ENCODE measurements around the gene VPS13C.

The VPS13C gene

GRCh38 chr15:61992518-61992917 is 67.7 kb downstream of the VPS13C start:
- Histone ChIP-seq H4K8ac (ENCODE audit: low read depth, low read length) (no peak overlapping the region), H3K18ac (ENCODE audit: low read length) (no peak overlapping the region), H3K79me1 (ENCODE audit: low read depth, low read length) (no peaks in the 10 kb centered on the region), H3K36me3 (replicated peaks in 1 of 2; ENCODE audit: control insufficient read depth in 2 of 2, insufficient read depth in 2 of 2, low read length in 2 of 2) (peaks cover 0 to 27% of the 10 kb centered on the region in 2 donors), H3K23ac (ENCODE audit: low read depth, low read length, poor library complexity) (no peak overlapping the region), H2BK12ac (ENCODE audit: low read length) (no peak overlapping the region), H2BK120ac (ENCODE audit: low read depth, low read length) (no peak overlapping the region), H2AK5ac (ENCODE audit: low read depth, low read length) (no peak overlapping the region), H3K27ac (replicated peaks; ENCODE audit: low read length) (no peak overlapping the region), H2BK5ac (ENCODE audit: low read length) (no peak overlapping the region), H4K91ac (ENCODE audit: low read depth, low read length, poor library complexity) (no peak overlapping the region), H3K9me3 (replicated peaks in 1 of 2; ENCODE audit: control insufficient read depth in 2 of 2, insufficient read depth in 1 of 2, low read depth in 1 of 2, low read length in 2 of 2) (no peaks in the 10 kb centered on the region), H3K27me3 (ENCODE audit: control insufficient read depth in 3 of 3, insufficient read depth in 3 of 3, low read depth in 1 of 3, low read length in 3 of 3) (no peaks in the 10 kb centered on the region), H3K4ac (ENCODE audit: low read length) (no peak overlapping the region), H3K4me3 (ENCODE audit: low read length in 2 of 2) (no peak overlapping the region), H2BK15ac (ENCODE audit: low read length) (no peak overlapping the region), H3K14ac (ENCODE audit: low read length) (no peak overlapping the region), H2AFZ (ENCODE audit: low read length) (no peak overlapping the region), H3K4me1 (ENCODE audit: control insufficient read depth in 2 of 2, insufficient read depth in 1 of 2, low read depth in 1 of 2, low read length in 2 of 2) (no peaks in the 10 kb centered on the region), H3K4me2 (ENCODE audit: insufficient read depth, low read length, poor library complexity, severe bottlenecking) (no peak overlapping the region), H3K9ac (ENCODE audit: low read depth, low read length, poor library complexity) (no peak overlapping the region)
- no peak for DNase-seq (ENCODE audit: low spot score)

DNA sequence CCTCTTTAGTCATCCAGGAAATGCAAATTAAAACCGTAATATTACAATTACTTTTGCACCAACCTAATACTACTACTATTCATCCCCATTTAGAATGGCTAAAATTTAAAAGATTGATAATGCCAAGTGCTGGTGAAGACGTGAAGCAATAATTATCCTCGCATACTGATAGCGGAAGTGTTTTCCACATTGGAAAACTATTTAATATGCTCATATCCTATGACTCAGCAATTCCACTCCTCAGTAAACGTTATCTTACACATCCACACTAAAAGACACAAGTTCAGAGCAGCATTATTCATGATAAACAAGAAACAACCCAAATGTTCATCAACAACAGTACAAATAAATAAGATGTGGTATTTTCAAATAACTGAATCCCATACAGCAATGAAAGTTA is 70.6 kb downstream of the VPS13C start:
- Histone ChIP-seq H2BK12ac (ENCODE audit: low read length) (no peak overlapping the region), H3K27me3 (ENCODE audit: control insufficient read depth in 3 of 3, insufficient read depth in 3 of 3, low read depth in 1 of 3, low read length in 3 of 3) (no peaks in the 10 kb centered on the region), H3K36me3 (replicated peaks in 1 of 2; ENCODE audit: control insufficient read depth in 2 of 2, insufficient read depth in 2 of 2, low read length in 2 of 2) (peaks cover 0 to 37% of the 10 kb centered on the region in 2 donors), H4K91ac (ENCODE audit: low read depth, low read length, poor library complexity) (no peak overlapping the region), H3K18ac (ENCODE audit: low read length) (no peak overlapping the region), H3K4me1 (ENCODE audit: control insufficient read depth in 2 of 2, insufficient read depth in 1 of 2, low read depth in 1 of 2, low read length in 2 of 2) (no peaks in the 10 kb centered on the region), H2BK5ac (ENCODE audit: low read length) (no peak overlapping the region), H3K9me3 (replicated peaks in 1 of 2; ENCODE audit: control insufficient read depth in 2 of 2, insufficient read depth in 1 of 2, low read depth in 1 of 2, low read length in 2 of 2) (no peaks in the 10 kb centered on the region), H2BK15ac (ENCODE audit: low read length) (no peak overlapping the region), H3K79me1 (ENCODE audit: low read depth, low read length) (no peaks in the 10 kb centered on the region), H3K4me3 (ENCODE audit: low read length in 2 of 2) (no peak overlapping the region), H3K4me2 (ENCODE audit: insufficient read depth, low read length, poor library complexity, severe bottlenecking) (no peak overlapping the region), H3K14ac (ENCODE audit: low read length) (no peak overlapping the region), H3K23ac (ENCODE audit: low read depth, low read length, poor library complexity) (no peak overlapping the region), H4K8ac (ENCODE audit: low read depth, low read length) (no peak overlapping the region), H3K27ac (replicated peaks; ENCODE audit: low read length) (no peak overlapping the region), H2BK120ac (ENCODE audit: low read depth, low read length) (no peak overlapping the region), H2AK5ac (ENCODE audit: low read depth, low read length) (no peak overlapping the region), H2AFZ (ENCODE audit: low read length) (no peak overlapping the region), H3K9ac (ENCODE audit: low read depth, low read length, poor library complexity) (no peak overlapping the region), H3K4ac (ENCODE audit: low read length) (no peak overlapping the region)
- DNase-seq (ENCODE audit: low spot score), result no peak
- WGBS, 2 donors (ENCODE audit: extremely low coverage in 2 of 2, insufficient read length in 2 of 2, insufficient replicate concordance in 1 of 2), result 100% methylated on average over 1 of the region's 5 CpGs; no CpG with 5 or more reads in 1 of the 2 donors

GRCh38 chr15:61987824-61988223 is 72.4 kb downstream of the VPS13C start:
- H2BK5ac ChIP-seq (ENCODE audit: low read length), result no peak overlapping the region
- H3K9ac ChIP-seq (ENCODE audit: low read depth, low read length, poor library complexity), result no peak overlapping the region
- no peak overlapping the region for H3K18ac ChIP-seq (ENCODE audit: low read length)
- H4K8ac ChIP-seq (ENCODE audit: low read depth, low read length), result no peak overlapping the region
- H3K9me3 ChIP-seq (replicated peaks in 1 of 2; ENCODE audit: control insufficient read depth in 2 of 2, insufficient read depth in 1 of 2, low read depth in 1 of 2, low read length in 2 of 2), result no peaks in the 10 kb centered on the region
- H3K4ac ChIP-seq (ENCODE audit: low read length), result no peak overlapping the region
- no peaks in the 10 kb centered on the region for H3K4me1 ChIP-seq (ENCODE audit: control insufficient read depth in 2 of 2, insufficient read depth in 1 of 2, low read depth in 1 of 2, low read length in 2 of 2)
- no peak overlapping the region for H4K91ac ChIP-seq (ENCODE audit: low read depth, low read length, poor library complexity)
- H3K4me2 ChIP-seq (ENCODE audit: insufficient read depth, low read length, poor library complexity, severe bottlenecking), result no peak overlapping the region
- no peak overlapping the region for H3K27ac ChIP-seq (replicated peaks; ENCODE audit: low read length)
- no peak overlapping the region for H2BK120ac ChIP-seq (ENCODE audit: low read depth, low read length)
- WGBS, 2 donors (ENCODE audit: extremely low coverage in 2 of 2, insufficient read length in 2 of 2, insufficient replicate concordance in 1 of 2), result no CpG with 5 or more reads among the region's 2 CpGs
- peaks cover 0 to 52% of the 10 kb centered on the region in 2 donors for H3K36me3 ChIP-seq (replicated peaks in 1 of 2; ENCODE audit: control insufficient read depth in 2 of 2, insufficient read depth in 2 of 2, low read length in 2 of 2)
- no peak overlapping the region for H3K4me3 ChIP-seq (ENCODE audit: low read length in 2 of 2)
- no peak overlapping the region for H2BK12ac ChIP-seq (ENCODE audit: low read length)
- no peak for DNase-seq (ENCODE audit: low spot score)
- no peaks in the 10 kb centered on the region for H3K27me3 ChIP-seq (ENCODE audit: control insufficient read depth in 3 of 3, insufficient read depth in 3 of 3, low read depth in 1 of 3, low read length in 3 of 3)
- no peak overlapping the region for H3K23ac ChIP-seq (ENCODE audit: low read depth, low read length, poor library complexity)
- no peaks in the 10 kb centered on the region for H3K79me1 ChIP-seq (ENCODE audit: low read depth, low read length)
- H2AFZ ChIP-seq (ENCODE audit: low read length), result no peak overlapping the region
- no peak overlapping the region for H2AK5ac ChIP-seq (ENCODE audit: low read depth, low read length)
- H2BK15ac ChIP-seq (ENCODE audit: low read length), result no peak overlapping the region
- H3K14ac ChIP-seq (ENCODE audit: low read length), result no peak overlapping the region

DNA sequence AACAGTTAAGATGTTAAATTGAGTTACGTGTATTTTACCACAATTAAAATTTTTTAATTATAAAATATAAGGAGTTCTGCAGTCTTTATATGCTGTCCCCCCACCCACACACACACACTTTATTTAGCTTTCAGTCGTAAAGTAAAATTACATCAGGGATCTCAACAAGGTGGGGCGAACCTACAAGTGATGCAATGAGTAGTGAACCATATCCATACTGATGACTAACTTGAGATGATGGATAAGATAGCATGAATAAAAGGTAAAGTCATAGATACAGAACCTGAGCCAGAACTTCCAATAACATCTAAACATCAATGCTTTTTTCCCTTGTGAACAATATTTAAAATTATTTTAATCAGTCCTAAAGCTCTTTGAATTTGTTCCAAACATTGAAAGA is 77.2 kb downstream of the VPS13C start:
- Histone ChIP-seq H2AK5ac (ENCODE audit: low read depth, low read length) (no peak overlapping the region), H3K4me1 (ENCODE audit: control insufficient read depth in 2 of 2, insufficient read depth in 1 of 2, low read depth in 1 of 2, low read length in 2 of 2) (no peaks in the 10 kb centered on the region), H3K79me1 (ENCODE audit: low read depth, low read length) (no peaks in the 10 kb centered on the region), H3K4me2 (ENCODE audit: insufficient read depth, low read length, poor library complexity, severe bottlenecking) (no peak overlapping the region), H2AFZ (ENCODE audit: low read length) (no peak overlapping the region), H3K27me3 (ENCODE audit: control insufficient read depth in 3 of 3, insufficient read depth in 3 of 3, low read depth in 1 of 3, low read length in 3 of 3) (no peaks in the 10 kb centered on the region), H2BK120ac (ENCODE audit: low read depth, low read length) (no peak overlapping the region), H3K4ac (ENCODE audit: low read length) (no peak overlapping the region), H4K91ac (ENCODE audit: low read depth, low read length, poor library complexity) (no peak overlapping the region), H3K9ac (ENCODE audit: low read depth, low read length, poor library complexity) (no peak overlapping the region), H3K9me3 (replicated peaks in 1 of 2; ENCODE audit: control insufficient read depth in 2 of 2, insufficient read depth in 1 of 2, low read depth in 1 of 2, low read length in 2 of 2) (no peaks in the 10 kb centered on the region), H3K27ac (replicated peaks; ENCODE audit: low read length) (no peak overlapping the region), H2BK15ac (ENCODE audit: low read length) (no peak overlapping the region), H3K14ac (ENCODE audit: low read length) (no peak overlapping the region), H4K8ac (ENCODE audit: low read depth, low read length) (no peak overlapping the region), H2BK5ac (ENCODE audit: low read length) (no peak overlapping the region), H2BK12ac (ENCODE audit: low read length) (no peak overlapping the region), H3K36me3 (replicated peaks in 1 of 2; ENCODE audit: control insufficient read depth in 2 of 2, insufficient read depth in 2 of 2, low read length in 2 of 2) (peaks cover 4 to 68% of the 10 kb centered on the region in 2 donors), H3K18ac (ENCODE audit: low read length) (no peak overlapping the region), H3K23ac (ENCODE audit: low read depth, low read length, poor library complexity) (no peak overlapping the region), H3K4me3 (ENCODE audit: low read length in 2 of 2) (no peak overlapping the region)
- DNase-seq (ENCODE audit: low spot score), result no peak
- no CpG with 5 or more reads among the region's 3 CpGs for WGBS, 2 donors (ENCODE audit: extremely low coverage in 2 of 2, insufficient read length in 2 of 2, insufficient replicate concordance in 1 of 2)
